Activated CD4-positive, alpha-beta T cell treated with anti-CD3 and anti-CD28 coated beads, Interleukin-2, amount 10 ng/mL, durations not matched to agents 7 days and 5 days (primary cell): ENCODE results near the gene SEC61A2. TPM values are rescaled to one million over a fixed set of nuclear protein-coding genes. Genes with fewer than 3 reads are reported as not detected.
A peak's percentile ranks its signal among the peaks of the same experiment; 100 is the strongest.

Experiments
- CTCF ChIA-PET: fragments of 350-600 bp; sonication (Branson Sonifier 250); formaldehyde crosslinking; loops from one replicate; lab custom pipeline; 2021; ENCODE audit warnings: antibody characterized with exemption; lab: Charles Lee
- POLR2A ChIA-PET: fragments of 350-600 bp; sonication (Branson Sonifier 250); formaldehyde crosslinking; loops from one replicate; lab custom pipeline; 2021; ENCODE audit warnings: antibody characterized with exemption; lab: Charles Lee
- DNase-seq: peaks from one replicate; pipeline ENCODE4 v3.0.0-alpha.2; 2020
- H3K27ac Mint-ChIP-seq: one replicate; pipeline ENCODE4 v1.8.0; 2021; ENCODE audit warnings: mild to moderate bottlenecking, moderate library complexity, mixed read lengths
- H3K27me3 Mint-ChIP-seq: one replicate; pipeline ENCODE4 v1.8.0; 2021; ENCODE audit warnings: mixed read lengths
- H3K36me3 Mint-ChIP-seq: one replicate; pipeline ENCODE4 v1.8.0; 2021; ENCODE audit warnings: low read depth, mixed read lengths
- H3K4me1 Mint-ChIP-seq: one replicate; pipeline ENCODE4 v1.8.0; 2021; ENCODE audit warnings: mixed read lengths
- H3K4me3 Mint-ChIP-seq: one replicate; pipeline ENCODE4 v1.8.0; 2021; ENCODE audit warnings: mild to moderate bottlenecking, moderate library complexity, mixed read lengths
- H3K9me3 Mint-ChIP-seq: one replicate; pipeline ENCODE4 v1.8.0; 2021; ENCODE audit warnings: mixed read lengths
- total RNA-seq, 2 experiments: library from RNA; stranded (reverse); gene quantifications; one replicate each; pipeline ENCODE4 v1.2.3, GENCODE V29; 2021

Gene SEC61A2
- total RNA-seq, 2 experiments from 2014 or later: 7.9 to 10.0 TPM

DNA sequence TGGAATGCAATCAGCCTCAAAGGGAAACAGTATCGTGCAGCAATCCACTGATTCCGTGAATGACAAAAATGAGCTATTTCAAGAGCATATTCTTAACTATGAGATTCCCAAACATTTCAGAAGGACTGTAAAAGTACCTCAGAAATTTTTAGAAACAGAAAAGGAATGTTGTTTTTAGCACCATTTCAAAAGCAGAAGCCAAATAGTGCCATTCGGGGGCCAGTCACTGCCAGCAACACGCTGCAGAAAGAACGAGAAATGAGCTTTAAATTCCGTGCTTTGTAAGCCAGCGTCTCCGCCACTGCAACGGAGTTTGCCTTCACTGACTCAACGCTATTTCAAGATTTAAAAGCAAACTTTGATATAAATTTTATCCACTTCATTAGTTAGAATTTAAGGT is 59.9 kb downstream of the SEC61A2 start:
- ChIA-PET POLR2A (no interaction called here), CTCF (interaction anchor here (0.7 to 1.3 kb wide), 2 partner anchors 24 to 152 kb away, joined by 4 read pairs; no protein-coding TSS in a partner anchor)
- H3K36me3 Mint-ChIP-seq: peaks cover 59% of the 10 kb centered on the region
- H3K27ac Mint-ChIP-seq: no peak overlapping the region
- no peak overlapping the region for H3K4me3 Mint-ChIP-seq
- no peak for DNase-seq
- H3K27me3 Mint-ChIP-seq: no peaks in the 10 kb centered on the region
- H3K4me1 Mint-ChIP-seq: peaks cover 64% of the 10 kb centered on the region
- no peaks in the 10 kb centered on the region for H3K9me3 Mint-ChIP-seq

DNA sequence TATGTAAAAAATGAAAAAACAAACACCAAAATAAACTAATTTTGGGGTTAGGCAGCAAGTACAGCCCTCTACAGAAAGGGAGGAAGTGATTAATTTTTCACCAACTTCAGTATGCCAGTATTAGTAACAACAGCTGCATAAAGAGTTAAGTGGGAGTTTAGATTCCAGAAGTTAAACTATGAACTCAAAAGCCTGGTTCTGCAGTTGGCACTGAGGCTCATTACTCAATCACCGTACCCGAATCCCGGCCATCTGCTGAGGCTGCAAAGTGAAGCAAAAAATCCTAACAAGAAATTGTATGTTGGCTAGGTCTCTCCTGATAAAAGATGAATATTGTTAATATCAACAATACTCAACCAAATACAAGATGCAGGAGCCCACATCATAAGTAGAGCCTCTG is 62.2 kb downstream of the SEC61A2 start:
- H3K4me1 Mint-ChIP-seq: peaks cover 63% of the 10 kb centered on the region
- H3K36me3 Mint-ChIP-seq: peaks cover 50% of the 10 kb centered on the region
- no peak overlapping the region for H3K4me3 Mint-ChIP-seq
- H3K27me3 Mint-ChIP-seq: no peaks in the 10 kb centered on the region
- CTCF ChIA-PET: no interaction called here
- POLR2A ChIA-PET: no interaction called here
- DNase-seq: no peak
- H3K9me3 Mint-ChIP-seq: no peaks in the 10 kb centered on the region
- peak overlapping the region; percentile 26 for H3K27ac Mint-ChIP-seq

DNA sequence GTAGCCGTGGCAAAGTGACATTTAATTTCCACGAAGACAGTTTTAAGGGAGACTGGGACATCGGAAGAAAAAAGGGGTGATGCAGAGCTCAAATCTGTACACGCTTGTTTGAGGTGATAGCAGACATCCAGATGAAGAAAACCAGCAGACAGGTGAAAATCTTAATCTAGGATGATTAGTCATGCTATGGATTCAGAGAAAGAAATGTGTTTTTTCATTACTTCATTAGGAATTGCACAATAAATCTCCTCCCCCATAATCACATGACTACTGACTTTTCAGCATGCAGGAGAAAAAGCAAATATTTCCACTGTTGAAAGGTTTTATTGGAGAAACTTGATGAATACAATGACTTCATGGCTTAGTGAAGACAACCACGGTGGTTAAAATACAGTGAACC is 63.7 kb downstream of the SEC61A2 start:
- no peak overlapping the region for H3K4me3 Mint-ChIP-seq
- peaks cover 59% of the 10 kb centered on the region for H3K4me1 Mint-ChIP-seq
- H3K27ac Mint-ChIP-seq: no peak overlapping the region
- no peak for DNase-seq
- H3K9me3 Mint-ChIP-seq: no peaks in the 10 kb centered on the region
- ChIA-PET CTCF (no interaction called here), POLR2A (no interaction called here)
- peaks cover 41% of the 10 kb centered on the region for H3K36me3 Mint-ChIP-seq
- H3K27me3 Mint-ChIP-seq: no peaks in the 10 kb centered on the region

DNA sequence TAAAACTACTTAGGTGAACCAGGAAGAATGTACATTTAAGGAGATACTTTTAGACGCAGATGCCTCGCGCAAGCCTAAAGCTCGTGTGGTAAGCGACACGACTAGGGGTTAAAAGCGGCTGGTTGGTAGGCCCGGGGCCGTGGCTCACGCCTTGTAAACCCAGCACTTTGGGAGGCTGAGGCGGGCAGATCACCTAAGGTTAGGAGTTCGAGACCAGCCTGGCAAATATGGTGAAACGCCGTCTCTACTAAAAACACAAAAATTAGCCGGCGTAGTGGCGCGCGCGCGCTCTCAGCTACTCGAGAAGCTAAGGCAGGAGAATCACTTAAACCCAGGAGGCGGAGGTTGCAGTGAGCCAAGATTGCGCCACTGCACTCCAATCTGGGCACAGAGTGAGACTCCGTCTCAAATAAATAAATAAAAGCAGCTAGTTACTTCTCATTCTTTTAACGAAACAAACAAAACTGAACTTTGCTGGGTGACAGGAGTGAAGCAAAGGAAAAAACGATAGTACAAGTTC is 65.3 kb downstream of the SEC61A2 start:
- ChIA-PET POLR2A (no interaction called here), CTCF (interaction anchor here (0.6 to 1.8 kb wide), 5 partner anchors 9 to 232 kb away, joined by 3 to 7 read pairs (median 3); no protein-coding TSS in a partner anchor)
- Mint-ChIP-seq H3K27me3 (no peaks in the 10 kb centered on the region), H3K36me3 (peaks cover 47% of the 10 kb centered on the region), H3K4me3 (peak overlapping the region; percentile 92), H3K9me3 (no peaks in the 10 kb centered on the region), H3K27ac (peak overlapping the region; percentile 95), H3K4me1 (peaks cover 67% of the 10 kb centered on the region)
- peak; percentile 43 for DNase-seq

DNA sequence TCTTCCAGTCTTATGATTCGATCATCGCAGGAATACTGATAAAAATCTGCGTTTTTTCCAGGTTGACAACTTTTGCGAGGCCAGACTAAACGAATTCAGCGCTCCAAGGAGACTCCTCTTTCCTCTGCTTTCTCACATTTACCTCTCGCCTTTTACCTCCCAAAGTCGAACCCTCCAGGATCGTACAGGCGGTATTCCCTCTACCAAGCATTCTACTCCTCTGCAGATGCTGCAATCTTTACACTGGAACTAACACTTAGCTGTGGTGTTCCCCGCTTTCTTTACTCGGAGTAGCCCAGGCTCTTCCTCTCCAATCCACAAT is 65.8 kb downstream of the SEC61A2 start:
- no peak for DNase-seq
- H3K27me3 Mint-ChIP-seq: no peaks in the 10 kb centered on the region
- peak overlapping the region; percentile 92 for H3K4me3 Mint-ChIP-seq
- CTCF ChIA-PET: interaction anchor here (0.8 to 1.8 kb wide), 7 partner anchors 9 to 56 kb away, joined by 3 to 8 read pairs (median 4); no protein-coding TSS in a partner anchor
- POLR2A ChIA-PET: interaction anchor here (0.6 kb wide), 1 partner anchor 9 kb away, joined by 13 read pairs; no protein-coding TSS in a partner anchor
- peaks cover 63% of the 10 kb centered on the region for H3K4me1 Mint-ChIP-seq
- H3K27ac Mint-ChIP-seq: peak overlapping the region; percentile 95
- peaks cover 45% of the 10 kb centered on the region for H3K36me3 Mint-ChIP-seq
- no peaks in the 10 kb centered on the region for H3K9me3 Mint-ChIP-seq

DNA sequence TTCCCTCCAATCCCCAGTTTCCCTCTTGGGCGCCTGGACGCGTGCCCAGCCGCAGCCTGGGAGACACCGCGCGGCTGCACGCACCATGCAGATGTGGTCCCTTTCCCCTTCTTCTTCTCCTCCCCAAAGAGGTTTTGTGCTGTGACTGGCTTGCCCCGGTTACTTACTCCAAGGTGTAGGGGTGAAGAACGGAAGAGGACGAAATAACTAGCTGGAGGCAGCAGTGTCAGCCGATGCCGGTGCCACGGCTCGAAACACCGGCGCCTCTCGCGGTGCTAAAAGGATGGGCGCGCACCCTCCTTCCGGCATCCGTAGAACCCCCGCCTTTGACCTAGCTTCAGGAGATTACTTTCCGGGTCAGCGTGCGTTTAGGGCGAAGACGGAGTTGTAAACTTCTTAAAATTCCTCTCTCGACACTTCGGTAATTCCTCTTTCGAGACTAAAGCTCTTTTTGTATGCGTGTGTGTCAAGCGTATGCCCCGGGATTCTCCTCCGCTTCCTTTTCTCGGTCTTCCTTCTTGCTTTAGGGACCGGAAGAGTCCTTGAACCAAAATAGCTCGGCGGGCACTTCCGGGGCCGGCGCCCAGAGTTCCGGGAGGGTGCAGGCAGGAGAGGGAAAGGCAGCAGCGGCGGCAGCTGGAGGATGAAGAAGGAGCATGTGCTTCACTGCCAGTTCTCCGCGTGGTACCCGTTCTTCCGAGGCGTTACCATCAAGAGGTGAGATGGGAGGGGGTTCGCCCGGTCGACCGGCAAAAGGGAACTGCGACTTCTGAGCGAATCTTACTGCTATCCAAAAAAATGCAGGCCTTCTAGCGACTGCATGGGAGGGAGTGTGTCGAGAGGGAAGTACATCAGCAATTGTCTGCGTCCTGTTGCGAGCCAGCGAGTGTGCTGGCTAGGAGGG is 66.4 kb downstream of the SEC61A2 start, which contains the start of the genes CDC123 and NUDT5:
TSS of gene CDC123 (plus strand) at position 586 of the 904 bp plus-strand sequence. CDS start at position 644, 58 bp downstream.
TSS of gene NUDT5 (minus strand) at position 289 of the 904 bp plus-strand sequence. CDS start 9,600 bp downstream, outside the sequence.
- Mint-ChIP-seq H3K9me3 (no peaks in the 10 kb centered on the region), H3K27ac (peak within 1 kb of the TSS; percentile 95), H3K27me3 (no peaks in the 10 kb centered on the region), H3K36me3 (peaks cover 43% of the 10 kb centered on the region), H3K4me3 (peak within 1 kb of the TSS; percentile 92), H3K4me1 (peaks cover 63% of the 10 kb centered on the region)
- POLR2A ChIA-PET: interaction anchor here (0.6 to 0.7 kb wide), 4 partner anchors 10 to 469 kb away, joined by 3 to 13 read pairs (median 3); no protein-coding TSS in a partner anchor
- DNase-seq: peak; percentile 91
- CTCF ChIA-PET: interaction anchor here (0.9 to 1.8 kb wide), 5 partner anchors 10 to 56 kb away, joined by 3 to 8 read pairs (median 4); no protein-coding TSS in a partner anchor

DNA sequence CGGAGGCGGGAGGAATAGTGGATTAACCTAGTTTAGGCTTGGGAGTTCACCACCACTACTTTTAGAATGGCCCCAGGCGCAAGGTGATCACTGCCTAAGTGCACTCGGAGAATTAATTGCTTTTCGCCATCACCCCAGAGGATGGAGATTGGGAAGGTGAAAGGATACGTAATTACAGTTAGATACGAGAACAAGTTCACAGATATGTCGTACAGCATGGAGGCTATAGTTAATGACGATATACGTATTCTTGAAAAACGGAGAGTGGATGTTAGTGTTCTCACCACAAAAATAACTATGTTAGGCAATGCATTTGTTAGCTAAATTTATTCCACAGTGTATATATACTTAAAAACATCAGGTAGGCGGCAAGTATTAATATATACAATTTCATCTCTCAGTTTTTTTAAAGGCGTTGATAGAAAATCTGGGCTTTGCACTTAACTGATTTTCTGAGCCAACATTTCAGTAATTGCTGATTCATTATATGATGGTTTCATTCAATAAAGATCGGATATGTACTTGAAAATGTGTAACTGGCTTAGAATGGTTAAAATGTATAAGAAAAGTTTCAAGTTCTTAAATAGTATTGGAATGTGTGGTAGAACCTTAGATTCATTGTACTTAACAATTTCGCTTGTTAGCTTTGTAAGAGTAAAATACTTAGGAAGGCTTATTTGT is 67.2 kb downstream of the SEC61A2 start:
- no peaks in the 10 kb centered on the region for H3K9me3 Mint-ChIP-seq
- no peak for DNase-seq
- POLR2A ChIA-PET: interaction anchor here (0.7 kb wide), 1 partner anchor 29 kb away, joined by 3 read pairs; no protein-coding TSS in a partner anchor
- peaks cover 47% of the 10 kb centered on the region for H3K36me3 Mint-ChIP-seq
- peak overlapping the region; percentile 95 for H3K27ac Mint-ChIP-seq
- peaks cover 64% of the 10 kb centered on the region for H3K4me1 Mint-ChIP-seq
- no peaks in the 10 kb centered on the region for H3K27me3 Mint-ChIP-seq
- H3K4me3 Mint-ChIP-seq: peak overlapping the region; percentile 92
- CTCF ChIA-PET: interaction anchor here (0.6 to 1.6 kb wide), 3 partner anchors 10 to 18 kb away, joined by 3 to 8 read pairs (median 4); no protein-coding TSS in a partner anchor

DNA sequence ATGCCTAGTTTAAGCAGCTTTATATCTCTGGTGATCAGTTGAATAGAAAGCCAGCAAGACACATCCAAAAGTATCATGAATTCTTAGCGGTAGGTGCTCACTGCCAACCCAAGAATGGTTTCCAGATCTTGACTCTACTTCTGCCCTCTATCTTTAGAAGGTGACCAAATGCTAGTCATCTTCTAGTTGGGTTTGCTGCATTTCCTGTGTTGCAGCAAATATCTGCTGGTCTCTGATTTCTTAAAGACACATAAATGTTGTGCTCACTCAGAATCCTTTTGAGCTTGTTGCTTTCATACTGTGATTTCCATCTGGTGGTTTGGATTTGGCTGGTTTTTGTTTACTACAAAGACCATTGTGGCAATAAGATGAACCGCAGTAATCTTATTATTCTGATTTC is 68.7 kb downstream of the SEC61A2 start:
- Mint-ChIP-seq H3K4me1 (peaks cover 62% of the 10 kb centered on the region), H3K27ac (no peak overlapping the region), H3K9me3 (no peaks in the 10 kb centered on the region), H3K27me3 (no peaks in the 10 kb centered on the region), H3K4me3 (peak overlapping the region; percentile 59), H3K36me3 (peaks cover 42% of the 10 kb centered on the region)
- DNase-seq: no peak
- CTCF ChIA-PET: no interaction called here
- POLR2A ChIA-PET: interaction anchor here (0.7 kb wide), 1 partner anchor 131 kb away, joined by 3 read pairs; no protein-coding TSS in a partner anchor

DNA sequence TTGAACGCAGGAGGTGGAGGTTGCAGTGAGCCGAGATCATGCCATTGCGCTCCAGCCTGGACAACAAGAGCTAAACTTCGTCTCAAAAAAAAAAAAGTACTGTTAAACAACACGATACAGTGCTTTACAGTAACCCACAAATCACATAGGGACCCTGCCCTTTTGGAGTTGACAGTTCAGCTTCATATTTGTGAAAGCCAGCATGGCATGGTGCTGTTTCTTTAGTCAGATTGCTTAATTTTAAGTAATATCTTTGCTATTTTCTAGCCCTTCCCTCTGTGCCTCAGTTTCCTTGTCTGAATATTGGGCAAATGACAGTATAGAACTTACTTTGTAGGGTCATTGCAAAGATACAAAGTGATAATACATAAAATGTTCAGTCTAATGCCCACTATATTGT is 71.4 kb downstream of the SEC61A2 start:
- H3K27me3 Mint-ChIP-seq: no peaks in the 10 kb centered on the region
- CTCF ChIA-PET: interaction anchor here (0.5 to 1.2 kb wide), 3 partner anchors 13 to 27 kb away, joined by 4 to 7 read pairs (median 5); no protein-coding TSS in a partner anchor
- H3K4me3 Mint-ChIP-seq: no peak overlapping the region
- peaks cover 55% of the 10 kb centered on the region for H3K4me1 Mint-ChIP-seq
- POLR2A ChIA-PET: no interaction called here
- DNase-seq: no peak
- H3K27ac Mint-ChIP-seq: no peak overlapping the region
- peaks cover 44% of the 10 kb centered on the region for H3K36me3 Mint-ChIP-seq
- no peaks in the 10 kb centered on the region for H3K9me3 Mint-ChIP-seq

DNA sequence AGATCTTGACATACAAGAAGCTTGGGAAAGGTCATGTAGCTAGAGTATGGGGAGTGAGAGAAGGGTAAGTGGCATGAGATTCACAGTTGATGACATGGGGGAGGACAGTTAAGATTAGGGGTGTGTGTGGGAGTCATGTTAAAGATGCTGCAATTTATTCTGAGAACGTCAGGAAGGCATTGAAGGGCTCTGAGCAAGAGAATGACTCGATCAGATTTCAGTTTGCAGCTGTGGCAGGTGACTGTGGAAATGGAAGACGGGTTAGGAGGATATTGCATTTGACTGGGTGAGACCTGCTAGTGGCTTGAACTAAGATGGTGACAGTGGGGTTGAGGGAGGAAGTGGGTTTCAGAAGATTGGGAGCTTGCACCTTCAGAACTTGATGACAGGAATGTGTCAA is 72.1 kb downstream of the SEC61A2 start:
- POLR2A ChIA-PET: interaction anchor here (0.6 kb wide), 1 partner anchor 976 kb away, joined by 3 read pairs; no protein-coding TSS in a partner anchor
- H3K27me3 Mint-ChIP-seq: no peaks in the 10 kb centered on the region
- H3K4me1 Mint-ChIP-seq: peaks cover 50% of the 10 kb centered on the region
- no peak for DNase-seq
- CTCF ChIA-PET: interaction anchor here (0.6 kb wide), 1 partner anchor 231 kb away, joined by 3 read pairs; no protein-coding TSS in a partner anchor
- no peaks in the 10 kb centered on the region for H3K9me3 Mint-ChIP-seq
- H3K4me3 Mint-ChIP-seq: no peak overlapping the region
- H3K27ac Mint-ChIP-seq: peak overlapping the region; percentile 22
- H3K36me3 Mint-ChIP-seq: peaks cover 42% of the 10 kb centered on the region

DNA sequence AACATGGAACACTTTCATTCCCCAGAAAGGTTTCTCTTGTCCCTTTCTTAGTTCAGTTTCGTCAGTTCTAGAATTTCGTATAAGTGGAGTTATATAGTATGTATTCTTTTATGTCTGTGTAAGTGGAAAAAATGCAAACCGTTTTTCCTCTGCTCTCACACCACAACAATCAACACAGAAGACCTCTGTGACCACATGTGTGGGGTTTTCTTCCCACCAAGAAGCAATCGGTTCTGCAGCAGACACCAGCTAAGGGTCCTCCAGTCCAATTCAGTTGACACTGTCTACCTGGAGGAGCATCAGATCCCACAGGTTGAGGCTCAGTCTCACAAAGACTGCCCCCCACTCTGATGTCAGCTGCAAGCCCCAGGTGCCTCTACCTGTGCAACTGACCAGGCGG is 72.7 kb downstream of the SEC61A2 start:
- Mint-ChIP-seq H3K27me3 (no peaks in the 10 kb centered on the region), H3K4me3 (no peak overlapping the region), H3K4me1 (peaks cover 46% of the 10 kb centered on the region), H3K27ac (no peak overlapping the region), H3K36me3 (peaks cover 40% of the 10 kb centered on the region), H3K9me3 (no peaks in the 10 kb centered on the region)
- ChIA-PET CTCF (no interaction called here), POLR2A (no interaction called here)
- DNase-seq: no peak

DNA sequence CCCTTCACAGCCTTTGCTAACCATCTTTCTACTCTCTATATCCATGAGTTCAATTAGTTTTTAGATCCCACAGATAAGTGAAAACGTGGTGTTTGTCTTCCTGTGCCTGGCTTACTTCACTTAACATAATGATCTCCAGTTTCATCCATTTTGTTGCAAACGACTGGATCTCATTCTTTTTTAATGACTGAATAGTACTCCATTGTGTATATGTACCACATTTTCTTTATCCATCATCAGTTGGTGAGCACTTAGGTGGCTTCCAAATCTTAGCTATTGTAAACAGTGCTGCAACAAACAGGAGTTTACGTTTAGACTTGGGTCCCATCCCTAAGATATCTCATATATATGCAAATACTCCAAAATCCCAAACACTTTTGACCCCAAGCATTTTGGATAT is 75.6 kb downstream of the SEC61A2 start:
- Mint-ChIP-seq H3K27me3 (no peaks in the 10 kb centered on the region), H3K4me3 (no peak overlapping the region), H3K27ac (no peak overlapping the region), H3K9me3 (no peaks in the 10 kb centered on the region), H3K36me3 (peaks cover 41% of the 10 kb centered on the region), H3K4me1 (peaks cover 38% of the 10 kb centered on the region)
- CTCF ChIA-PET: interaction anchor here (0.6 to 0.7 kb wide), 2 partner anchors 571 to 1180 kb away, joined by 4 to 5 read pairs; no protein-coding TSS in a partner anchor
- DNase-seq: no peak
- POLR2A ChIA-PET: no interaction called here
